Measurements from ENCODE around the gene MAP7D3.
"Not testable (repeated sequence)": the region's sequence is repeated elsewhere in the genome, so short reads cannot be mapped to it uniquely, and the experiment has no call there.

Gene MAP7D3, protein sequence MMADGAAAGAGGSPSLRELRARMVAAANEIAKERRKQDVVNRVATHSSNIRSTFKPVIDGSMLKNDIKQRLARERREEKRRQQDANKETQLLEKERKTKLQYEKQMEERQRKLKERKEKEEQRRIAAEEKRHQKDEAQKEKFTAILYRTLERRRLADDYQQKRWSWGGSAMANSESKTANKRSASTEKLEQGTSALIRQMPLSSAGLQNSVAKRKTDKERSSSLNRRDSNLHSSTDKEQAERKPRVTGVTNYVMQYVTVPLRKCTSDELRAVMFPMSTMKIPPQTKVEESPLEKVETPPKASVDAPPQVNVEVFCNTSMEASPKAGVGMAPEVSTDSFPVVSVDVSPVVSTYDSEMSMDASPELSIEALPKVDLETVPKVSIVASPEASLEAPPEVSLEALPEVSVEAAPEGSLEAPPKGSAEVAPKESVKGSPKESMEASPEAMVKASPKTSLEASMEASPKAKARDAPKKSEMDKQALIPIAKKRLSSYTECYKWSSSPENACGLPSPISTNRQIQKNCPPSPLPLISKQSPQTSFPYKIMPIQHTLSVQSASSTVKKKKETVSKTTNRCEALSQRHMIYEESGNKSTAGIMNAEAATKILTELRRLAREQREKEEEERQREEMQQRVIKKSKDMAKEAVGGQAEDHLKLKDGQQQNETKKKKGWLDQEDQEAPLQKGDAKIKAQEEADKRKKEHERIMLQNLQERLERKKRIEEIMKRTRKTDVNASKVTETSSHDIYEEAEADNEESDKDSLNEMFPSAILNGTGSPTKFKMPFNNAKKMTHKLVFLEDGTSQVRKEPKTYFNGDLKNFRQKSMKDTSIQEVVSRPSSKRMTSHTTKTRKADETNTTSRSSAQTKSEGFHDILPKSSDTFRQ

DNA sequence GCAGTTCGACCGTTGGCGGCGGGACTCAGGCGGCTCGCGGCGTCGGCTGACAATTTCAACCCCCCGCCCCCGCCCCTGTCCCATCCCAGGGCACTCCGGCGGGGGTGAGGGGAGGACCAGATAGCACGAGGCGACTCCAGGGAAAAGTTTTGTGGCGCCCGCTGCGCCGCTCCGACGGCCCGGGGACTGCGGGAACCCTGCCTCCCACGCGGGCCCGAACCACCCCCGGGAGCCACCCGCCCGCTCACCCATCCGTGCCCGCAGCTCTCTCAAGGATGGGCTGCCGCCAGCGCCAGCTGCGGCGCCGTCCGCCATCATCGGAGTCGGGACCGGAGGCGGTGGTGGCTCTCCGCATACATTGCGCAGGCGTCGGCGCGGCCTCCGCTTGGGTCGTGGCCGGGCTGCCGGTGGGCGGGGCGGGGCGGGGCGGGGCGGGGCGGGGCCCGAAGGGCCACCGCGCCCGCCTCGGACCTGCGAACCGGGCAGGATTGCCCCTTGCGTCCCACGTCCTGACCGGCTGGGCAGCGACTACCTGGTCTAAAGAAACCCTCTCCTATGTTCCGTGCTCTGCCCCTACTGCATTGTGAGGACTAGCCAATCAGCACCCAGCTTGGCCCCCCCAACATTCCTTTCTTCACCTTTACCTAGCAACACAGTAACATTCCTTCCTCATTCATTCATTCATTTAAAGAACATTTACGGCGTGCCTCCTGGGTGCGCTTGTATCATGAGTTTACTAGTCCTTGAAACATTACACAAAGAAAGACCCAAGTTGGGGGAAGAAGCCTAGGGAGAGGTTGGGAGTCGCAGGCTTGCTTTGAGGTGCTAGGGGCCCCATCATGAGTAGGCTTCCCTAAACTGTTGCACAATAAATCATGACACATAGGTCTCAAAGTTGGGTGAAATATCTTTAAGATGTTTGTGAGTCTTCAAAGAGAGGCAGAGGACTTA lies at the start of gene MAP7D3:
Gene MAP7D3, minus strand, starts transcription at position 360 of the 951 bp plus-strand sequence. Its CDS starts 42 bp downstream, at position 318.
- DNase-seq = peak; percentile 24

DNA sequence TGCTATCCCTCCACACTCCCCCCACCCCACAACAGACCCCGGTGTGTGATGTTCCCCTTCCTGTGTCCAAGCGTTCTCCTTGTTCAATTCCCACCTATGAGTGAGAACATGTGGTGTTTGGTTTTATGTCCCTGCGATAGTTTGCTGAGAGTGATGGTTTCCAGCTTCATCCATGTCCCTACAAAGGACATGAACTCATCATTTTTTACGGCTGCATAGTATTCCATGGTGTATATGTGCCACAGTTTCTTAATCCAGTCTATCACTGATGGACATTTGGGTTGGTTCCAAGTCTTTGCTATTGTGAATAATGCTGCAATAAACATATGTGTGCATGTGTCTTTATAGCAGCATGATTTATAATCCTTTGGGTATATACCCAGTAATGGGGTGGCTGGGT lies 49.5 kb upstream of the MAP7D3 start, which contains the start of gene ADGRG4:
Gene ADGRG4, plus strand, starts transcription at position 243 of the 400 bp plus-strand sequence. CDS start 7,815 bp downstream, outside the sequence.
- DNase-seq = not testable (repeated sequence)

DNA sequence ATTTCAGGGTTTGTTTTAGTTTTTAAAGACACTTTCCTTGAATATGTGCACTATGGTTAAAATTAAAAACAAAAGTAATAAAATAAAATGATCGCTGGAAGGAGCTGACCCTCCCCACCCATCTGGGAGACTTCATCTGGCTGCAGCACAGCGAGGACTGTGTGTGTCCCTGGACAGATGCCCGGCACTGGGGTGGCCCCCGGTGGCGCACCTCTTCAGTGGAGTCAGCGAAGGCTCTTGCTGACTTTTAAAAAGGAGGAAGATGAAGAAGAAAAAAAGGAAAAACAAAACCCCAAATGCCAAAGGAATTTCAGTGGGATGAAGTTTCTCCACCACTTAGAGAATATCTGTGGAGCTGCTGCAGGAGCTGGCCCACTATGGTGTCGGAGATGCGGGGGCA lies 44.2 kb upstream of the MAP7D3 start:
- DNase-seq = no peak

DNA sequence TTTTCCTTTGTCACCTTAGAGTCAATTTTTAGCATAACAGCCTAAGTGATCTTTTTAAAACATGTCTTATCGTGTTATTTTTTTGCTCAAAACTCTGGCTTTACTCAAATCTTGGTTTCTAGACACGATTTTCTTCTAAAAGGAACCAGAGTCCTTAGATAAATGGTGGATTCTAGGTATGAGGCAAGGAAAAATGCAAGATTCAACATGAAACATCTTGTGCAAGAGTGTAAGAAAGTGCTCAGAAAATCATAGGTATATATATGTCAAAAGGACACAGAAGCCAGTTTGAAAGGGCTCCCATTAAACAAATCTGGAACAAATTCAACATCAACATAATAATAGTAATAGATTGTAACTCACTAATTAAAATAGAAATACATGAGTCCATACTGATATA lies 41.5 kb upstream of the MAP7D3 start:
- no peak for DNase-seq

DNA sequence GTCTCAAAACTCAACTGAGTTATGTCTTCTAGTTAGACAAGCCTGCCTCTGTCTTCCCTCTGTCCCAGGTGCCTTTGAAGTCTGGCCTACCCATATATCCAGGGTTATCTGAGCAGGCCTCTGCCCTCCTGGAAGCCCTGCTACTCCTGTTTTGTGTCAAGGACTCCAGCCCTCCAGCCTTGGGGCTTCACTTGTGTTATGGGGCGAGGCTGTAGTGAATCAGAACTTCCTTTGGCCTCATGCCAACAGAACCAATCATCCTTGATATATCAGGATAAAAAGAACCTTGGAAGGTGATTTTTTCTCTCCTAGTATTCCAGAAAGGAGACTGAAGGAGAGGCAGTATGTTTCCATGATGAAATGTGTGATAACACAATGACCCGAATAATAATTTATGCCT lies 40.6 kb upstream of the MAP7D3 start:
- DNase-seq = no peak

DNA sequence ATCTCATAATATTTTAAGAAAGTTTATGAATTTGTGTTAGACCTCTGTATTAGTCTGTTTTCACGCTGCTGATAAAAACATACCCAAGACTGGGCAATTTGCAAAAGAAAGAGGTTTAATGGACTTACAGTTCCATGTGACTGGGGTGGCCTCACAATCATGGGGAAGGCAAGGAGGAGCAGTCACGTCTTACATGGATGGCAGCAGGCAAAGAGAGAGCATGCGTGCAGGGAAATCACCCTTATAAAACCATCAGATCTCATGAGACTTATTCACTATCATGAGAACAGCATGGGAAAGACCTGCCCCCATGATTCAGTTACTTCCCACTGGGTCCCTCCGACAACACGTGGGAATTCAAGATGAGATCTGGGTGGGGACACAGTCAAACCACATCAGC lies 35.2 kb upstream of the MAP7D3 start:
- not testable (repeated sequence) for DNase-seq

DNA sequence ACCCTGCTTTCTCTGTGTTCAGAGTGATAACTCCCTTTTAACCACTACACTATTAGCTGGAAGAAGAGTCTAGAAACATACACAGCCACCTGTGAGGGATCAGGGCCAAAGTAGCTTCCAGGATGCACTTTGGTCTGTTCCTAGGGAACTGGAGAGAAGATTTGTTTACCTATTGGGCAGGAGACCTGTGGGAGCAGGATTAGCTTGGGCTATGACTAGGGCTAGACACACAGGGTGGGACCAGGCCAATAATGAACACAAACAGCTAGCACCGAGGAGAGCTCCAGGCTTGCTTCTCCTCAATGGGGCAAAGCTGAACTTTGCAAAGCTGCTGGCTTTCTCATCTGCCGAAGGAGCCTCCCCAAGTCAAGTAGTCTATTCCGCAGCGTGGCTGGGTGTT lies 24.4 kb upstream of the MAP7D3 start:
- no peak for DNase-seq

DNA sequence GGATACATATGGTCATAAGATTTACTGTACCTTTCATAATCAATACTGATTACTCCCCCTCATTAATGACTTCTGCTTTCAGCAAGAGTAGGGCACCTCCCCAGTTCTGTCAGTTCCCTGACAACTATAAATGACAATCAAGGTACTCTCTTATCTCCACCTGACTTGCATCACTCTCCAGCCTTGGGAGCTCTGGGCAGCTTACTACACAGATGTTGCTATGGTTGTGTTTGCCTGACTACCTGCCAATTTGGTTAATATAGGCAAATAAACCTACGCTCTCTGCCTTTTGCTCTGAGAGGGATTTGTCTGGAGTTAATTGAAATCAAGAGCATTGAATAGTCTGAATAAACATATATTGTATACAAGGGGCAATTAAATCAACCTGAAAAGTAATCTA lies 22.8 kb upstream of the MAP7D3 start:
- no peak for DNase-seq

DNA sequence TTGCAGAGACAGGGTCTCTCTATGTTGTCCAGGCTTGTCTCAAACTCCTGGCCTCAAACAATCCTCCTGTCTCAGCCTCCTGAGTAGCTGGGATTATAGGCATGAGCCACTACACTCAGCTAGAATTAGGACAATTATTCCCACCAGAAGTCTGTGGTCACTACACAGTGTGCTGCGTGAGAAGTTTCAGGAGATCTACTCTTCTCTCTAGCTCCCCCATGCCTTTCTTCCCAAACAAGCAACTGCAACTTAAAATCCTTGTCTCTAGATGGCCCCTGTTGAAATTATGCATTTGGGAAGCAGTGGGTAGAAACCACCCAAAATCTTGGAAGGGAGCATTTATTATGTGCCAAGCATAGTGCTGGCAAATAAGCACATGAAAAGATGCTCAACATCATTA lies 21.1 kb upstream of the MAP7D3 start:
- no peak for DNase-seq

DNA sequence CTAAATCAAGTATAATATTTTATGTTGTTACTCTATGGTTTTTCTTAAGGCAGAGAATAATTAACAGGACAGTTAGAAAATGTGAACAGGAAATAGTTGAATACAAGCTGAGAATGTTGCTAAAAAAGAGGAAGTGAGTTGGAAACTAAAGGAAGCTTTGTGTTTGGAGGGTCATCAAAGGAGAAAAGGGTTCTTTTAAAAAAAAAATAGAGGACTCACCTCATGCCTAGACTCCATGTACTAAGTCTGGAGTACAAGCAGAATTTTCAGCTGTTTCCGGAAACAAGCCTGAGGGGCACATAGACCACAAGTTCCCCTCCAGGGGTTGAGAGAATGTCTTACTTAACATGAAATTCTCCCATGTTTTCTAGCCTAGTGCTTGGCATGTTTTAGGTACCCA lies 20.1 kb upstream of the MAP7D3 start:
- DNase-seq = peak; percentile 81

DNA sequence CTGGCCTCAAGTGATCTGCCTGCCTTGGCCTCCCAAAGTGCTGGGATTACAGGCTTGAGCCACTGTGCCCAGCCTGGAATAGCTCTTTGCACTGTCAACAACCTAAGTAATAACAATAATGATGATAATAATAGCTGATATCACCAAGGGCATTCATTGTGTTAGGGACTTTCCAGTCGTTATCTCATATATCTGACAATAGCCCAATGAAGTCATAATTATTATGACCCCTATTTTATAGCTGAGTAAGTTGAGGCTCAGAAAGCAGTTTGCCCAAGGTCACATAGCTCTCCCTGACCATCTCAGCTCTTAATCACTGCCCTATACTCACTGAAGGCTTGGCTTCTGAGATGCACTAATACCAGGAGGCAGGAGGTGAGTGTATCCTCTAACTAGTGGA lies 18.7 kb upstream of the MAP7D3 start:
- DNase-seq = no peak

DNA sequence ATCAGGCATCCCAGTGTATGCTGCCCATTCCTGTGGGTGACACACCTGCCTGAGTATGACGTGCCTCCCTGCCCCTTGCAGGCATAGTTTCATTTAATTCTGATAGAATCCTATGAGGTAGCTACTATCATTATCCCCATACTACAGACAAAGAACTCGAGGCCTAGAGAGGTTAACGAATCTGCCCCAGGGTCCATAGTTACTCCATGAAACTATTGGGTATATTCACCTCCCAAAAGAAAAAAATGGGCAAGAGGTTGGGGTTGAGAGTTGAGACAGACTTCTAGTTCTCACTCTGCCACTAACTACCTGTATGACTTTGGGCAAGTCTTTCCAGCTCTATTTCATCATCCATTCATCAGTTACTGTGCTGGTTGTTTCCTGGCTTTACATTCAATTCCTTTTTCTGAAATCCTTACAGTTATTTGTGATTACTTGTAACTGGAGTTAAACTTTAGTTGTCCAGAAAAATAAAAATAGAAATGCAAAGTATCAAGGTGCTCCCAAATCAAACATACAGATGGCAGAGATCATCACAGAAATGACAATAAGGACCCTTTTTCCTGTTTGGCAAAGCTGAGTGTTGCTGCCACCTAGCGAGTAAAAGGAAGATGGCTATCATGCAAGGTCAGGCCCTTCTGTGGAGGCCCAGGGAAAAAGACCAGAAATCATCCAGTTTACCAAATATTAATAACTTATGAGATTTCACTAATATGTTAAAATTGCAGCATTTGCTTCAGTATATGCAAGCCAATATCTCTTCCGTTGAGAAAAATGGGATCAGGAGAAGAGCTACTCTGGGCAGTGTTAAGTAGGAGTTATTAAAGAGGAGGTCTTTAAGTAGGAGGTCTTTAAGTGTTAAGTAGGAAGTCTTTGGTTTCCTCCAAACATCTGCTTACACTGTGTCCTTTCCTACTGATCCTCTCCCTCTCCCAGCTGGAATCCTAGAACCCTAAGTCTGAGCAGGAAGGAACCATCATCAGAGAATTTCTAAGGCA lies 17.1 kb upstream of the MAP7D3 start:
- no peak for DNase-seq

DNA sequence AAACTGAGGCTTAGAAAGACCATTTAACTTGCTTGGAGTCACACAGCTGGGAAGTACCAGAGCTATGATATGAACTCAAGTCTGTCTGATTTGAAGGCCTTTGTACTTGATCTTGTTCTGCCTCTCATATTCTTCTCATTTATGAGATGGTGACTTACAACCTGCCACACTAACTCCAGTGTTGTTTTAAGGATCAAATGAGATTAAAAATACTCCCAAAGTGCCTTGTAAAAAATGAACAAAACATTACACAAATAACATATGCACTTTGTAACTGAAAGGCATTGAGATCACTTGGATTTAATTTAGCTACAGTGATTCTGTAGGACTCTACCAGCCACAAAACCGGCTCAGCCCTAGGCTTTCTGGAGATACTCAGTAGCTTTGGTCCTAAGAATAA lies 15.6 kb upstream of the MAP7D3 start:
- no peak for DNase-seq

DNA sequence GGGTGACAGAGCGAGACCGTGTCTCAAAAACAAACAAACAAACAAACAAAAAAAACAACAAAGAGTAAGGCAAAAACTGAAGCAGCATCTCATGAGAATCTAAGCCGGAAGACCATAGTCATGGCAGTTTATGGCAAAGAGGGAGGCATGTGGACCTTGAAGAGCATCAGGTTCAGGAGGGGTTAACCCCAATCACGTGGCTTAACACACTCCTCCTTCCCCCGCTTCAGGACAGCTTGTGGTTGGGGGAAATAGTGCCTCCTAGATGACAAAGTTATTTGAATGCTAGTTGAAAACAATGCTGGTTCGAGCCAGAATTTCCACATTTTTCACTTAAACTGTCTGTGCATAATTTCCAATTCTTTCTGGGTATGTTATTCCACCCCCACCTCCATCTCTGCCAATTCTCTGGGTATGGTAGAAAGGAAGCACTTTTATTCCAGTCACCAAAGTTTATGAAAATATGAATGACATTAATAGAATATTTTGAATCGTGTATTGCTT lies 11.7 kb upstream of the MAP7D3 start:
- no peak for DNase-seq

DNA sequence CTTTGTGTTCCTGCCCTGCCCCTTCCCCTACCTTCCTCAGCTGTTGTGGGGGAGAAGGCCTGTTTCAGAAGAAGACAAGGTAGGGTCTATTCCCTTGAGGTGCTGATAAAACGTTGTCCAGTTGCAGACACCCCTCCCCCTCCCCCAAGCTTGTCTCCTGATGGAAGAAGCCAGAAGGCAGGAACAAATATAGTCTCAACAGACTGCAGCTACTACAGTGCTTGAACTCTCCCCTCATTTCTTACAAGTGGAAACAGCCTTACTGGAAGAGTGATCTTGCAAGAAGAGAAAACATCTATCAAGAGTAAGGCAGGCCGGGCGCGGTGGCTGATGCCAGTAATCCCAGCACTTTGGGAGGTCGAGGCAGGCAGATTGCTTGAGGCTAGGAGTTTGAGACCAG lies 11.0 kb upstream of the MAP7D3 start:
- DNase-seq = no peak

DNA sequence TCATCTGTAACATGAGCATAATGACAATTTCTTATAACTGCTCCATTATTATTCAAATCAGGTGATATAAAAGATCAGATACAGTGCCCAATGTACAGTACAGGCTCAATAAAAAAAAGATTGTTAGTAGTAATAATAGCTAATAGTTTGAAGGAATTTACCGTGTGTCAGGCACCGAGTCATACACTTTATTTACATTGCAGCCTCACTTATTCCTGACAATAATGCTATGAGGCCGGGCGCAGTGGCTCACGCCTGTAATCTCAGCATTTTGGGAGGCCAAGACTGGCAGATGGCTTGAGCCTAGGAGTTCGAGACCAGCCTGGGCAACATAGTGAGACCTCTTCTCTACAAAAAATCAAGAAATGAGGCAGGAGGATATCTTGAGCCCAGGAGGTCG lies 10.1 kb upstream of the MAP7D3 start:
- DNase-seq = no peak

DNA sequence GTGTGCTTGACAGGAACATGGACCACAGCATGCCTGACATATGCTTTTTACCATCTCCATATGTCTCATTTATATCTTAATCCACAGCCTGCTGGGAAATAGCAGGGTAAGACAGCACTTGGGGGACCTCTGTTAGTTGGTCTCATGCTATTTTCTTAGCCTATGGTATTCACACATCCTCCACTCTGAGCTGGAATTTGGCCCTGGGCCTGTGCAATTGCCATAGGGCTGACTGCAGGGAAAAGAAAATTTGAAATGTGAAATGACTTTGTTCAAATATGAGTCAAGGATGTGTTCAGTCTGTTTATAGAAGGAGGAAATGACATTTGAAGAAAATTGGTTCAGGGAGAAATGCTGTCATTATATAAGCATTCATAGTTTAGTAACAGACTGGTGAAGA lies 9.6 kb upstream of the MAP7D3 start:
- no peak for DNase-seq

DNA sequence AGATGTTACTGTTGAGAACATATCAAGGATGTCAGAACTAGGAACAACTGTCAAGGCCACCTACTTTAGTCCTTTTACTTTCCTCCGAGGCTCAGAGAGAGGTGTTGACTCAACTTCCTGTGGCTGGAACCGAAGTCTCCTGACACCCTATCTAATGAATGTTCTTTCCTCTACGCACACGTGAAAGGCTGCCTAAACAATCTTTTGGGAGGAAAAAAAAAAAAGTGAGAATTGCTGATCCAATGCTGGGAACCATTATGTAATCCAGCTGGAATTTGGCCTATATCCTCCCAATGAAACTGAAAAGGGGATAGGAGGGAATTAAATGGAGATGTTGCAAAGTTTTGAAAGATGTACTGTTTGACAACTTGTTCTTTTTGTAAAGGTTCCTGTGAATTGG lies 8.3 kb upstream of the MAP7D3 start:
- DNase-seq = no peak

DNA sequence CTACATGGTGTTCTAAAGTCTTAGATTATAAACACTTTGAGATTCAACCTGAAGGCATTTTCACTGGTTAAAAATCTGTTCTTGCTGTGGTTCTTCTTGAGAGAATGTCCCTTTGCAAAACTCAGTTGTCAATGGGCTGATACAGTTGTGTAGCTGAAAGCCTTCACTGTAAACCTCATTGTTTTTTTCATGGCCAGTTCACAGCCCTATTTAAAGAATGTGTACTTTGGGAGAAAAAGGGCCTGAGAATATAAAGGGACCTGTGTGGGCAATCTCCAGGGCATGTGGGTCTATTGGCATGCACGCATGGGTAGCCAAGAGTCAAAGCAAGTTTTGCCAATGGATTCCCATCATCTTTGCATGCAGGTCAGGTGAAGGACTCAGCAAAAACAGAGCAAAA lies 7.8 kb upstream of the MAP7D3 start:
- no peak for DNase-seq

DNA sequence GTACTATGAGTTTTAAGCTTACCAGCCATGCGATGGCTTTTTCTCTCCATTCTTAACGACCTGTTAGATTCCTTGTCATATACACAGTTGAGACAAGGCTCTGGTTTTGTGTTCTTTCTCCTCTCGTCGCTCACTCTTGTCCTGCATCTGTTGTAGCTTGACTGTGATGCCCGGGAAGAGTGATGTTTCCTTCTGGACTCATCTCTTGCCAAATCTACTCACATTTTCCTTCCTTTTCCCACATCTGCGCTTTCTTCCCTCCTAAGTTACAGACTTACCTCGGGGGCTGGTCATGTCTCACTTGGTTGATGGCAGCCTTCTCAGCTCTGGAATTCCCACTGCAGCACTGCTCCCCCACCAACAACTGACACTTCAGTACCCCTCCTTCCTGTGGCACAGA lies 4.8 kb upstream of the MAP7D3 start:
- DNase-seq = no peak

DNA sequence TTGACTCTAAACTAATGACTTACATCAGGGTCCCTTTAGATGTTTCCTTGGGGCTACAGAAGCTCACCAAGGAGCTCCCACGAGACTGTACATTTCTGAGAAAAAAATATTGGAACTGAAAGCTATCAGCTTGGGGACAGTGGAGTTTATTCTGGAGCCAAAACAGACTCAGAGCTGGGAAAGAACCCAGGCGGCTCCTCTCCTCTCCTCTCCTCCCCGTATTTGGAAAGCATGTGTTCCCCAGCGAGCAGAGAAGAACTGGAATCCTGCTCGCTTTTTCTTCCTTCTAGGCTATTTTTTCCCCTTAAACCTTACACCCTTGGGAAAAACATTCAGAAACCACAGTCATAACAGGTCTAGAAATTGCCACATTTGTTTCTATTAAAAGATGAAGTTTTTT lies 4.3 kb upstream of the MAP7D3 start:
- DNase-seq = no peak
